HG02884 (cell line): ENCODE data around the gene POLL.

Source experiments
- ATAC-seq: cut with Tn5 transposase; IDR thresholded peaks from one replicate; pipeline ENCODE4 v1.9.1; 2021; ENCODE audit warnings: mild to moderate bottlenecking, moderate library complexity; ENCODE audit not compliant: unreplicated experiment

Gene POLL

GRCh38 chr10:101575091-101575490 lies 13.0 kb downstream of the POLL start:
- ATAC-seq, result no peak

DNA sequence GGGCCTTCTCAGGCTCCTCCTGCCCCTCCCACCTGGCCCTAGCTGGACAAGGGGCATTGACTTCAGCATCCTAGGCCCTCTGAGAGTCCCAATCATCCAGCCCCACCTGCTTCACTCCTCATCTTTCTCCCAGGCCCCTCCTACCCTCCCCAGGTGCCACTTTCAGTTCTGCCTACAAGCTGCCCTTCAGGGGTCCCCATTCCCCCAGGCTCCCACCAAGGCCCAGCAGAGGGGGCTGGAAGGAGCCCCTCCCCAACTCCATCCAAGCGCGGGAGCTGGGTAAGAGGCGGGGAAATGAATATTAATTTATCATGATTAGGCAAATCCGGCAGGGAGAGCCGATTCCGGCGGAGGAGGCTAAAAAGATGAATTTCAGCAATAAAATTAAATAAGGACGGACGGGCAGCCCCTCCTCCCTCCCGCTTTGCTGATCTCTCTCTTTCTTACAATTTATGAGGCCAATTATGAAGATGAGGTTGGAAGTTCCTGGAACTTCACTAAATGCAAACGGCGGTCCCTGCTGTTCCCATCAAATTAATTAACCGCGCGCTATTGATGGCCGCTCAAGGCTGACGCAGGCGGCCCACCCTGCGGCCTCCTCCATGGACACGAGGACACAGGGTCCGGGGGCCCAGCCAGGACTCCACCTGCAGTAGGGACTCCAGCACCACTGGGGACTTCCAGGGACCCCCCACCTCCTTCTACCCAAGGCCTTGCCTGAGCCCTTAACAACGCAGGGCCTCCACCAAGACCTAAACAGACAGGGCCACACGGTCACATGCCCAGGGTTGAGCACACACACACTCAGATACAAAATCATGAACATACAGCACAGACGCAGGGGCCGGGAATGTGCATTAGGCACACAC lies 13.9 kb downstream of the POLL start:
- ATAC-seq, result no peak

- no peak for ATAC-seq
These were observed 15.3 kb downstream of the POLL start for GRCh38 chr10:101572785-101573184.

DNA sequence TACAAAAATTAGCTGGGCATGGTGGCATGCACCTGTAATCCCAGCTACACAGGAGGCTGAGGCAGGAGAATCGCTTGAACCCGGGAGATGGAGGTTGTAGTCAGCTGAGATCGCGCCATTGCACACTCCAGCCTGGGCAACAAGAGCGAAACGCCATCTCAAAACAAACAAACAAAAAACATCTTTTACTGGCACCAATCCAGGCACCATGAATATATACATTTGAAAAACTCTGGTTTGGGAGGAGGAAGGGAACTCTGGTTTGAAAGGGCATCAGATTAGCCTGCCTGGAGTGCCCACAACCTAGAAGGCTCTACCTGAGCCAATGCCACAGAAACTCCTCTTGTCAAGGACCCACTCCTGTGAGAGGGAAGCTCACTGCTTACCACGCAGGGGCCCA lies 15.9 kb downstream of the POLL start:
- no peak for ATAC-seq

- no peak for ATAC-seq
These were observed 16.7 kb downstream of the POLL start for GRCh38 chr10:101571271-101571925.

GRCh38 chr10:101570428-101571270 lies 17.4 kb downstream of the POLL start:
- ATAC-seq, result no peak

DNA sequence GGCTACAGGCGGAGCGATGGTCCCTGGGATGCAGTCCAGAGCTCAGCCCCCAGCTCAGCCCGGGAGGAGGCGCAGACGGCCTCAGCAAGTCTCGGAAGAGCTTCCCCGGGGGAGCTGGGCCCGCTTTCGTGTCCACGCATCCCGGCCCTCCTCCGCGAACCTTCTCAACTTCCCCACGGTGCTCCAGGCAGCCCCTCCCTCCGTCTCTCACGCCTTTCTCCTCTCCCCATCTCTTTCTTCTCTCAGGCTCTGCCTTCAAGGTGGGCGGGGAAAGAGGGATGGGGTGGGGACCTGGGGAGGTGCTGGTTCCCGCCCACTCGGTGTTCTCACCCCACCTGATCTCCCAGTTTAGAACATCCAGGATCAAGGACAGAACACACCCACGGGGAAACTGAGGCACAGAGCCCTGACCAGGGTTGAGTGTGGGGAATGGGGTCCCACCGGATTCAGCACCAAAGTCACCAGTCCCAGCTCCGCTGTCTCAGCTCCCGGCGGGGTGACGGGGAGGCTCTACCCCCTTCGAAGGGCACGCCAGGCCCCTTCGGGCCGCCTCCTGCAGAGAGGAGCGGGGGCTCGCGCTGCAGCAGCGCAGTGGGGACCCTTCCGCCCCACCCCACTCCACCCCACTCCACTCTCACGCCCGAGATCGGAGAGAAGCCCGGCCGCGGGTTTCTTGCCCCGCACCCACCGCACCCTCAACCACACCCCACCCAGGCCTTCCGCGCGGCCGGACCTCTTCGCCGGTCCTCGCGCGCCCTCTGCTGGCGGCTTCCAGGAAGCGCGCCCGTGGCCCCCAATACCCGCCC lies 18.2 kb downstream of the POLL start:
- peak; percentile 67 for ATAC-seq

- ATAC-seq, result no peak
These were observed 18.8 kb downstream of the POLL start for GRCh38 chr10:101569323-101569621.

GRCh38 chr10:101568054-101568745 lies 19.9 kb downstream of the POLL start:
- ATAC-seq, result no peak

DNA sequence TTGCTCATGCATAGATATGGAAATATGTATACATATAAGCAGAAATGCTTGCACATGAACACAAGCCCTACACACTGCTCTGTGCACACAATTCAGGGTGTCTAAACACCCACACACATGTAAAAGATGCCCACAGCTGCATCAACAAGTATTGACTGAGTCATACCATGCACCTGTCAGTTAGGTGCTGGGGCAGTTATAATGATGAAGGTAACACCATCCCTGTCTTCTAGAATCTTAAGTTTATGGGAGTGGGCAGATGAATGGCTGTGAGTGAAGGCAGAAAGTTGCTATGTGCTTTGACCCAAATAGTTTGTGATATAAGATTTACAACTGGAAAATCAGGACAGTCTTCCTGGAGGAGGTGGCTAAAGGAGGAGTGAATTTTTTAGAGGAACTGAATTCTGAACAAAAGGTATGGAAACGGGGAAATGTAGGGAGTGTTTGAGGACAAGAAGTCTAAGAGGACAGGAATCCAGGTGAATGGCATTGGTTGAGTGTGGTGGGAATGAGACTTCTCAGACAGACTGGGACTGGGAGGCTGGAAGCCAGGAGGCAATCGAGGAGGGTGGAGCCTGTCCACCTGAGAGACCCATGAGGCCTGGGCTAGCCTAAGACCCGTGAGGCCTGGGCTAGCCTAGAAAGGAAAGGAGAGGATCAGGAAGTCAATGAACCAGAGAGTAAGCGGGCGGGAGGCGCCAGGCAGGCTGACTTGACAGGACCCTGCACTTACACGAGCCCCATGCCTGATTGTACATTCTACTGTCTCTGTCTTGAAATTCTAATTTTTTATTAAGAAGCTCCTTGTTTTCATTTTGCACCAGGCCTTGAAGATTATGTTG lies 20.7 kb downstream of the POLL start:
- ATAC-seq, result no peak

DNA sequence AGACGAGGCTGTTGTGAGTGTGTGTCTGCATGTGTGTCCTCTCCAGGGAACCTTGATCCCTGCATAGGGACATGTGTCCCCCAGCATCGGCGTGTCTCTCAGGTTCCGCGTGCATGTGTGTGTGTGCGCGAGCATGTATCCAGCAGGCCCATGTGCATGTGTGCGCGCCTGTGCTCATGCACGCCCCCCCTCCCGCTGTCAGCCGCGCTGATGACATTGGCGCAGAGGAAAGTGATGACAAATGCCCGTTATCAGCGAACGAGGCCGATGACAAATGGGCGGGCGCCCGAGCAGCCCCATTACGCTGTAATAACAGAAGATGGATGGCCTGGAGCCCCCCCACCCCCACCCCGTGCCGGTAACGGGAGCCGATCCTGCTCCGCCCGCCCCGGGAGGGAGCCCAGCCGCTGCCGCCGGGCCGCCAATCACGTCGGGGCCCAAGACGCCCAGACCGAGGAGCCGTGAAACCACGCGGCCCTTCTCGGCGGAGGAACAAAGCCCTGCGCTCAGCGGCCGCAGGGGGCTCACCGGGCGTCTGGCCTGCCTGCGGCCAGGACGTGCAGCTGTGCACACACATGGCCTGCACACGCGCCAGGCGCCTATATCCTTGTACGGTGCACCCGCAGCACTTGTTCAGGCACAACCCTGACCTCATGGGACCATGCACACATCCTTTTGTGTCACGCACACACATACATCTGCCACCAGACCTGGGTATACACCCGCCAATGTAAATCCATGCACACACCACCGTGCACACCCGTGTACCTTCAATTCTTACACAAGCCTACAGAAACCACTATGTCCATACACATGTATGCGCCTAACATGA lies 21.5 kb downstream of the POLL start:
- no peak for ATAC-seq

DNA sequence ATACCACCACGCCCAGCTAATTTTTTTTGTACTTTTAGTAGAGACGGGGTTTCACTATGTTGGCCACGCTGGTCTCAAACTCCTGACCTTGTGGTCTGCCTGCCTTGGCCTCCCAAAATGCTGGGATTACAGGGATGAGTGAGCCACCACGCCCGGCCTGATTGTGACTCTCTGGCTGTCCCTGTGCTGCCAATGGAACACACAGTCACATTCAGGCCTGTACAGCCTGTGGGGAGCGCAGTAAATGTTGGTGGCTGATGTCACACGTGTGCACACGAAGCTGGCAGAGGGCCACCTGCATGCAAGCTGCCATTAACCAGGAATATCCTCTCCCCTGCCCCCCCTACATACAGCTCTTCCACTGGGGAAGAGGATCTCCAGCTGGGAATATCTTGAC lies 22.1 kb downstream of the POLL start:
- no peak for ATAC-seq

DNA sequence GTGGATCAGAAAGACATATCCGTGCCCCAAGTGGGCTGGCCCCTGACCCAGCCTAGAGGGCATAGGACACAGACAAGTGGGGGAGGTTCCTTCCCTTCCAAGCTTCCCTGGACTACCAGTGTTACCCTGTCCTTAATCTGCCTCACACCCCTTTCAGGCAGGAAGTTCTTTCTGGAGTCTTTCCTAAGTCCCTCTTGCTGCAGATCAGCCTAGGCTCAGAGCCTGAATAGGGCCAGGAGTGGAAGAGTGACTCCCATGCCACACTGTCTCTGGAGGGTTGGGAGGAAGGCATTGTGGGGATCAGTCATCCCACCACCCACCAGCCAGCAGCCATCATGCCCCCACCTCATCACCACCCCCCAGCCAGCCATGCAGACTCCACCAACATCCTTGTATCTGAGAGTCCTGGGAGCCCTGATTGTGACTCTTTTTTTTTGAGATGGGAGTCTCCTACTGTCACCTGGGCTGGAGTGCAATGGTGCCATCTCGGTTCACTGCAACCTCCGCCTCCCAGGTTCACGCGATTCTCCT lies 22.6 kb downstream of the POLL start:
- no peak for ATAC-seq

DNA sequence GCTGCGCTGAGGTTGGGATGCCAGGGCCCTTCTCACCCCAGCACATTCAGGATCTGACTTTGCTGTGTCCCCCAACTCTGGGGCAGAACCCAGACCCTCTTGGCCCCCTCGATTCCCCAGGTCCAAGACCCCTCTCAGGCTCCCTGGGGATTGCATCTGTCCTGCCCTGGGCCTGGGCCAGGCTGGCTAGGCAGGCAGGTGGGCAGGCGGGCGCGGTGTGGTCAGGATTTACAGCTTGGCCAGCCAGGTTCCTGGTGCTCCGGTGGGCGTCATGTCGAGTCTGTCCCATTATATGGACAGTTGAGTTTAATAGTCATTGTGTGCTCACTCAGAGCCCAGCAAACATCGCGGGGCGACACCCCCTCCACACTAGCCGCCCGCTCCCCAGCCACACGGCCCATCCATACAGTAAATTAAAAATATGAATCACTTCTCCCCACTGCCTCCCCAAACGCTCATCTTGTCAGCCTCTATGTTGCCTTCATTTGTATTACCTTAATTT lies 23.5 kb downstream of the POLL start:
- ATAC-seq, result no peak

- no peak for ATAC-seq
These were observed 24.5 kb downstream of the POLL start for GRCh38 chr10:101563497-101564040.

GRCh38 chr10:101563007-101563406 lies 25.1 kb downstream of the POLL start:
- no peak for ATAC-seq

- ATAC-seq, result no peak
These were observed 25.8 kb downstream of the POLL start for GRCh38 chr10:101562231-101562630.
